Amniotic epithelial cell (primary cell): ENCODE results near the gene TCF7L1.

Experiments
- DNase-seq: peaks from one replicate; pipeline ENCODE4 v3.0.0-alpha.2; 2010; ENCODE audit warnings: low read depth

TCF7L1 gene

GRCh38 chr2:85164145-85164569 is 31.0 kb downstream of the TCF7L1 start:
- DNase-seq: no peak

DNA sequence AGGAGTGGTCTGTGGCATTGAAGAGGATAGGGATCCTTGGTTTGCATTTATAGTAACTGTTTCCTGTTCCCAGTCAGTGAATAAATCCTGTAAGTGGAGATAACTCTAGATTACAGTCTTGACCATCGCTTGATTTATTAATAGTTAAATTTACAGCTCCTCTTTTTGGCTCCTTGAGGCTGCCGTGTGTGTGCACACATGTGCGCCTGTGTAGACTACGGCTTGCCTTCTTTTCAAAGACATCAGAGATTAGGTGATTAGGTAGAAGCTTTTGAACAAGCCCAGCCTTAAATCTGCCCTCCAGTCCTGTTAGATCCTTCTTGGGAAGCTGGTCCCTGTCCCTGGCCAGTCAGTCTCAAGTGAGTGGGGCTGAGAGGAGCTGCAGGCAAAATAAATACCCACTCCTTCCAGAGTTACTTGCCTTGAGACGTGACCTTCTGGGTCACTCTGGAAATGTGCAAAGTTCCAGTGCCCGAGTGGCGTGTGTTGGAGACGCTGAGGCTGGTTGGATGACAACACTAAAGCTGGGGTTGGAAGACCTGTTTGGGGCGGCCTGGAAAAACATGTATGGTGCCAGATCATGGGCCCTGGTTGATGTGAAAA is 32.0 kb downstream of the TCF7L1 start:
- DNase-seq: no peak

- DNase-seq: no peak
Measured at GRCh38 chr2:85166021-85166420, 32.8 kb downstream of the TCF7L1 start.

DNA sequence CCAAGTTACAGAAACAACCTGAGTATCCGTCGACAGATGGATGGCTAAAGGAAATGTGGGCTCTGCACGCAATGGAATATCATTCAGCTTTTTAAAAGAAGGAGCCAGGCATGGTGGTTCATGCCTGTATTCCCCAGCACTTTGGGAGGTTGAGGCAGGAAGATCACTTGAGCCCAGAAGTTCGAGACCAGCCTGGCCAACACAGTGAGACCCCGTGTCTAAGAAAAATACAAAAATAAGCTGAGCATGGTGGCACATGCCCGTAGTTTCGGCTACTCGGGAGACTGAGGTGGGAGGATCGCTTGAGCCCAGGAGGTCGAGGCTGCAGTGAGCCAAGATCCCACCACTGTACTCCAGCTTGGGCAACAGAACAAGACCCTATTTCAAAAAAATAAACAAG is 34.3 kb downstream of the TCF7L1 start:
- no peak for DNase-seq

DNA sequence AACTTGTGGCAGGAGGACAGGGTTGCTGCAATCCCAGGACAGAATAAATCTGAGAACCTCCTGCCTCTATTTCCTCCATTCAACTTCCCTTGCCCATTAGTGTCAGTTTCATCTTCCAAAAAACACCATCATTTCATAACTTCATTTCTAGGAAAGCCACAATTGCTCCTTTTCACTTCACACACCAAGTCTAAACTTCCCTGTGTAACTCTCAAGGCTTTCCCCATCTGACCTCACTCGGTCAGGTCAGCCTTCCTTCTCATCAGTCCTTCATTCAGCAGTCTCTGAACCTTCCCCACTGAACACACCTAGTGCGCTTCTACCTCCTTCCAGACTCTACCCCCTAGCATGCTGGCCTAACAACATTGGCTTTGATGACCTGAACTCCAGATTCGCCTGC is 35.8 kb downstream of the TCF7L1 start:
- no peak for DNase-seq

DNA sequence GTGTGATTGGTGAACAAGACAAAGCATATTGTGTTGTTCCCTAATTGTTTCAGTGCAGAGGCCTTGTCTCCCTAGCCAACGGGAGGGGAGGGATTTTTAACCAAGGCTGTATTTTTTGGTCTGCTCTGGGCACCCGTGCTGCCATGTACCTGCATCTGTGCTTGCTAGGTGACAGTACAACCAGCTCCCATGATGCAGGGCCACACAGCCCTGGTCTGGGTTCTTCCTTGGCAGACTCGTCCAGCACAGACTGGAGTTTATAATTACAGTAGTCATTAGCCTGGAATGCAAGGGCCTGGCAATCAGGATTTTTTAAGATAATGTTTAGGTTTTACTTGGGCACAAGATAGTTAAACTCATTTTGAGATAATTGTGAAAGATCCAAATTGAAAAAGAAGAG is 36.4 kb downstream of the TCF7L1 start:
- DNase-seq: no peak

GRCh38 chr2:85170938-85171475 is 37.8 kb downstream of the TCF7L1 start:
- DNase-seq: no peak

GRCh38 chr2:85171916-85172315 is 38.7 kb downstream of the TCF7L1 start:
- no peak for DNase-seq

- DNase-seq: peak; percentile 20
Measured at GRCh38 chr2:85173909-85174308, 40.7 kb downstream of the TCF7L1 start.

DNA sequence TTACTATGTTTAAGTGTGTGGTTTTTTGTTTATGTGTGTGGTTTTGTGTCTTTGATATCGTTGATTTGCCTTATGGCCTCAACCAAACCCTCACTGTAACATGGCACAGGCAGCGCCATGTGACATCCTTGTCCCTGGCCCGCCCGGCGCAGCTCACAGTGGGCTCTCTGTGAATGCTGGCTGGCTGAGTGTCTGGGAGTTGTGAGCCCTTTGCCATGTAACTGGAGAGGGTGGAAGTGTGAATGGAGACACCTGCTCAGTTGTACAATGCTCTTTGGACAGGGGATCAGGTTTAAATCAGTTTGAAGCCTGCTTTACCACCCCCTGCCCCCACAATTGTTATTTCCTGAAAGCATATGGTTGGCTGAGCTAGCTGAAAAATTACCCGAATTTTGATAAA is 41.8 kb downstream of the TCF7L1 start:
- DNase-seq: no peak

GRCh38 chr2:85175369-85176299 is 42.4 kb downstream of the TCF7L1 start:
- DNase-seq: no peak

DNA sequence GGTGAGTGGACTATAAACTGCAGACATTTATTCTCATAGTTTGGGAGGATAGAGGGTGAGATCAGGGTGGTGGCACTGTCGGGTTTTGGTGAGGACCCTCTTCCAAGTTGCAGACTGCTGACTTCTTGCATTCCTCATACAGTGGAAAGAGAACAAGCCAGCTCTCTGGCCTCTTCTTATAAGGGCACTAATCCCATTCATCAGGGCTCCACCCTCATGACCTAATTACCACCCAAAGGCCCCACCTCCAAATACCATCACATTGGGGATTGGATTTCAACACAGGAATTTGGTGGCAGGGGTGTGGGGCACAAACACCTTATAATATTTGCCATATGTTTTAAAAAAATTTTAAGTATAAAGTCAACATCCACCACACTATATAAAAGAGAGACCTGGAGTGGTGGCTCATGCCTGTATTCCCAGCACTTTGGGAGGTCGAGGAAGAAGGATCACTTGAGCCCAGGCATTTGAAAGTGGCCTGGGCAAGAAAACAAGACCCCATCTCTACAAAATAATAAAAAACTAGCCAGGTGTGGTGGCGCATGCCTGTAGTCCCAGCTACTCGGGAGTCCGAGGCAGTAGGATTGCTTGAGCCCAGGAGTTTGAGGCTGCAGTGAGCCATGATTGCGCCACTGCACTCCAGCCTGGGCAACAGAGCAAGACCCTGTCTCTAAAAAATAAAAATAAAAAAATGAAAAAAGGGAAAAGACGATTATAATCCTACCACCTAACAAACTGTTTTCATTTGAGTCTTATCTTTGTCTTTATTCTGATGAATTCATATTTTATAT is 44.0 kb downstream of the TCF7L1 start:
- no peak for DNase-seq

GRCh38 chr2:85178154-85178553 is 45.0 kb downstream of the TCF7L1 start:
- DNase-seq: no peak

- DNase-seq: no peak
Measured at GRCh38 chr2:85178980-85179411, 45.8 kb downstream of the TCF7L1 start.

- DNase-seq: no peak
Measured at GRCh38 chr2:85179541-85179940, 46.3 kb downstream of the TCF7L1 start.

GRCh38 chr2:85180322-85181133 is 47.3 kb downstream of the TCF7L1 start:
- no peak for DNase-seq

DNA sequence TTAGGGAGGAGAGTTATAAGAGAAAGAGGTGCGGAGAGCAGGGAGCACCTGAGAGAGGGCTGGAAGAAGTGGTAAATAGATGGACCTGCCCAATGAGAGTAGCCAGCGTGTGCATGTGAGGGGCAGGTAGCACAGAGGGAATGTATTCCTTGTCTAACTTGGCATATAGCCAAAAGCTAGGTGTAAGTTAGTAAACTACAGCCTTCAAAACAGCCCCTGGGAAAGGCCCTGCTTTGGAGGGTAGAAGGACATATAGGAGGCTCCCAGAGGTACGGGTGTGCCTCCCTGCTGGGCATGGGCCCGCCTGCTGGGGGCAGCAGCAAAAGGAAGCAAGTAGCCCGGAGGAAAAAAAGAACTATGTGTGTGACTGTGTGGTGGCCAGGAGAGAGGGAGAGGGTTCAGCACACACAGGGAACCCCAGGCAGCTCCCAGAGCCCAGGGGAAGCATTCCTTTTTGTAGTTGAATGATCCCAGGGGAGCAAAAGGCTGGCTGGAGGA is 48.0 kb downstream of the TCF7L1 start:
- no peak for DNase-seq

DNA sequence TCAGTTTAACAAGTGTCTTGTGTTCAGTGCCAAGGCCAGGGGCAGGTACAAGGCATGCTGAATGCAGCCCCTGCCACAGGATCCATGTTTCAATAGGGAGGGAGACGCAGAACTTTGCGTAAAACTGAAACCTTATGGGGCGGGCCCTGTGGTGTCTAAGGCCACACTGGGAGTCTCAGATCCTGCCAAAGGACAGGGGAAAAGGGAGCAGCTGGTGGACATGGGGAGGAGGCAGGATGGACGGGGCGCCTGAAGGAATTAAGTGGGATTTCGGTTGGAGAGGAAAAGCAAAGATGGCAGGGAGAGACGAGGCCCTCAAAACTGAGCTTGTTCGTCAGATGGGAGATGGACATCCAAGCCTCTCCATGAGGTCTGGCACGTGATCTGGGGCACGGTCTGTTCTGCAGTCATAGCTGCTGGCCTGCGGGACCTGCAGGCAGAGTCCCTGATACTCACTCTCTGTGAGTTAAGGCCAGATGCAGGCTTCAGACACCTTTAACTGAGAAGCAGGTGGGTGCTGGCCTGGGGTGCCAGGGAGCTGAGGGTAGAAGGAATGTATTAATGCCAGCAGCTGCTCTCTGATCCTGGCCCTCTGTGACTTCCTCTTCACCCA is 48.8 kb downstream of the TCF7L1 start:
- no peak for DNase-seq

GRCh38 chr2:85183076-85183475 is 49.9 kb downstream of the TCF7L1 start:
- no peak for DNase-seq

GRCh38 chr2:85183479-85183878 is 50.3 kb downstream of the TCF7L1 start:
- DNase-seq: no peak

- no peak for DNase-seq
Measured at GRCh38 chr2:85184231-85184630, 51.0 kb downstream of the TCF7L1 start.
